Loucy (cell line): ENCODE results near the gene TRIM2.

Experiments used
- CTCF ChIP-seq: fragments of 200-600 bp; sonication (generic); conservative IDR thresholded peaks from 2 replicates; pipeline ENCODE4 v1.5.1; 2014; ENCODE audit warnings: mild to moderate bottlenecking, antibody characterized with exemption, low read length
- EZH2phosphoT487 ChIP-seq: fragments of 200-600 bp; IDR thresholded peaks from 2 replicates; pipeline ENCODE4 v1.6.1; 2018; ENCODE audit warnings: antibody characterized with exemption, mild to moderate bottlenecking, moderate library complexity, borderline replicate concordance

GRCh38 chr4:153179100-153179499 is 25.1 kb upstream of the TRIM2 start:
- no peak for TF ChIP-seq CTCF
- TF ChIP-seq EZH2phosphoT487: no peak
